DLD1 (cell line): ENCODE measurements around the gene GALNT2.

Source experiments
- in situ Hi-C: cut with HindIII; loops from 2 replicates; pipeline ENCODE4 v1.10.0; 2017; ENCODE audit warnings: low sequenced_read_pairs

GALNT2 gene

GRCh38 chr1:230049731-230050130, 17.3 kb upstream of the GALNT2 start:
- in situ Hi-C loops: no loop called here

GRCh38 chr1:230050973-230051735, 15.9 kb upstream of the GALNT2 start:
- in situ Hi-C loops: no loop called here

- in situ Hi-C loops: no loop called here
Observed at GRCh38 chr1:230052018-230052417, 15.0 kb upstream of the GALNT2 start.

GRCh38 chr1:230052665-230053064, 14.4 kb upstream of the GALNT2 start:
- in situ Hi-C loops: no loop called here

GRCh38 chr1:230054092-230054749, 12.8 kb upstream of the GALNT2 start:
- in situ Hi-C loops: no loop called here

GRCh38 chr1:230056098-230056497, 10.9 kb upstream of the GALNT2 start:
- in situ Hi-C loops: no loop called here

- in situ Hi-C loops: no loop called here
Observed at GRCh38 chr1:230057100-230057499, 9.9 kb upstream of the GALNT2 start.

GRCh38 chr1:230057681-230058565, 9.1 kb upstream of the GALNT2 start:
- in situ Hi-C loops: no loop called here

- in situ Hi-C loops: no loop called here
Observed at GRCh38 chr1:230058626-230059025, 8.4 kb upstream of the GALNT2 start.

GRCh38 chr1:230061801-230062200, 5.2 kb upstream of the GALNT2 start:
- in situ Hi-C loops: no loop called here

- in situ Hi-C loops: no loop called here
Observed at GRCh38 chr1:230062521-230062920, 4.5 kb upstream of the GALNT2 start.

GRCh38 chr1:230064283-230064682, 2.8 kb upstream of the GALNT2 start:
- in situ Hi-C loops: no loop called here

GRCh38 chr1:230065161-230065560, 1.9 kb upstream of the GALNT2 start:
- in situ Hi-C loops: no loop called here

GRCh38 chr1:230065571-230065970, 1.5 kb upstream of the GALNT2 start:
- in situ Hi-C loops: no loop called here

GRCh38 chr1:230066031-230066430, 1.0 kb upstream of the GALNT2 start:
- in situ Hi-C loops: no loop called here

- in situ Hi-C loops: no loop called here
Observed at GRCh38 chr1:230067419-230067870, 407 bp downstream of the GALNT2 start.

GRCh38 chr1:230067871-230068620, 1.0 kb downstream of the GALNT2 start:
- in situ Hi-C loops: no loop called here

GRCh38 chr1:230068621-230068873, 1.5 kb downstream of the GALNT2 start:
- in situ Hi-C loops: no loop called here

- in situ Hi-C loops: no loop called here
Observed at GRCh38 chr1:230068952-230069684, 2.1 kb downstream of the GALNT2 start.

GRCh38 chr1:230069796-230070195, 2.8 kb downstream of the GALNT2 start:
- in situ Hi-C loops: no loop called here
